ENCODE data around the gene CD300C. TPM values are rescaled to one million over a fixed set of nuclear protein-coding genes. Genes with fewer than 3 reads are reported as not detected.
A peak's percentile ranks its signal among the peaks of the same experiment; 100 is the strongest.

Gene CD300C
- total RNA-seq, 1 donor from 2014 or later = 0.27 TPM

DNA sequence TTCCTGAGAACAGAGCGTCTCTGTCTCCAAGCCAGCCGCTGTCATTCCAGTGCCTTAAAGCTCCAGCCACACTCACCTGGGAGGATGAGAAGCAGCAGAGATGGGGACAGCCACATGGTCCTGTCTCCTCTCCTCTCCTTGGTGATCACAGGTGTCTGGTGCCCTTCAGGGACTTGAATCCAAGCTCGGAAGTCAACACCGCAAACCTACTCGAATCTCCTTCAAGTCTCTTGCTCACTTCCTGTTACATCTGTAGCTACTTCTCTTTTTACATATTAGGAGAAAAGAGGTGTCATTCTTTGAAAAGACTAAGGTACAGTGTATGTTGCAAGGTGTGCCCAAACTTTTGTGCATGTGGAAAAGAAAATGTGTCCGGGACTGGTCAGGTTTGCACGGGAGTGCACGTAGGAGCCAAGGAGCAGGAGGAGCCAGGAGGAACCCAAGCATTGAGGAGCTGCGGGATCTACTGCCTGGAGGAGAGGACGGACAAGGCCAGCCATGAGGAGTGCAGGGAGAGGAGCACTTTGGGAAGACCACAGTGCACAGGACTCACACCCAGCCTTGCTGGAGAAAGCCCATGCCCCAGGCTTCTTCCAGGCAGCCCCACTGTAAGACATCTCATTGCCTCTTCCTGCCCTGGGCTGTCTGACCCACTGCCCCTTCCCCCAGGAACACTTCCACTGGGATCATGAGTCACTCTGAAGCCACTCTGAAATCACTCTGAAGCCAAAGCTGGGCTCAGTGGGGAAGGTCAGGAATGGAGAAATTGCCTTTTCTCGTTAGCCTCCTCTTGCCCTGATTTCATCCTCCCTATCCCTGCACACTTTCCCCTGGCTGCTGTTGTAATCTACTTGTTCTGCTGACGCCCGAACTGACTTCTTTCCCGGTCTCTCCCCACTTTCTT is 46.4 kb upstream of the CD300C start, which contains the start of gene CD300LD:
CD300LD (minus strand) TSS at position 197 of the 904 bp plus-strand sequence; CDS start at position 116, 81 bp downstream.
- Histone ChIP-seq H3K36me3 (ENCODE audit: insufficient read depth, low read length) (no peaks in the 10 kb centered on the region), H3K4me1 (ENCODE audit: insufficient read depth, low read length) (no peaks in the 10 kb centered on the region), H3K9ac (ENCODE audit: low read length) (no peak within 1 kb of the TSS), H3K4me3 (ENCODE audit: insufficient read depth, low read depth, low read length) (no peak within 1 kb of the TSS), H3K9me3 (ENCODE audit: insufficient read depth, low read depth, low read length) (no peaks in the 10 kb centered on the region), H3K4me2 (ENCODE audit: low read length) (no peak within 1 kb of the TSS), H2AFZ (ENCODE audit: low read depth, low read length) (no peak within 1 kb of the TSS), H3K27me3 (ENCODE audit: insufficient read depth, low read length) (no peaks in the 10 kb centered on the region), H3K79me2 (ENCODE audit: insufficient read depth, low read length) (no peaks in the 10 kb centered on the region), H4K20me1 (ENCODE audit: insufficient read depth, low read length) (no peaks in the 10 kb centered on the region), H3K27ac (ENCODE audit: low read depth, low read length) (no peak within 1 kb of the TSS)
- peak within 1 kb of the TSS; percentile 54 for H3K27ac Mint-ChIP-seq (ENCODE audit: unreplicated experiment)
- H3K4me3 Mint-ChIP-seq (ENCODE audit: unreplicated experiment) = peak within 1 kb of the TSS; percentile 11
- H3K4me1 Mint-ChIP-seq (ENCODE audit: low read depth, unreplicated experiment) = peaks cover 10% of the 10 kb centered on the region
- peaks cover 12% of the 10 kb centered on the region for H3K9me3 Mint-ChIP-seq (ENCODE audit: unreplicated experiment)
- H3K27me3 Mint-ChIP-seq (ENCODE audit: low read depth, unreplicated experiment) = peaks cover 42% of the 10 kb centered on the region
- TF ChIP-seq EZH2 (IDR thresholded peaks at IDR 0.05; ENCODE audit: insufficient read depth, low read length) = no peak
- TF ChIP-seq, protein P1, sequence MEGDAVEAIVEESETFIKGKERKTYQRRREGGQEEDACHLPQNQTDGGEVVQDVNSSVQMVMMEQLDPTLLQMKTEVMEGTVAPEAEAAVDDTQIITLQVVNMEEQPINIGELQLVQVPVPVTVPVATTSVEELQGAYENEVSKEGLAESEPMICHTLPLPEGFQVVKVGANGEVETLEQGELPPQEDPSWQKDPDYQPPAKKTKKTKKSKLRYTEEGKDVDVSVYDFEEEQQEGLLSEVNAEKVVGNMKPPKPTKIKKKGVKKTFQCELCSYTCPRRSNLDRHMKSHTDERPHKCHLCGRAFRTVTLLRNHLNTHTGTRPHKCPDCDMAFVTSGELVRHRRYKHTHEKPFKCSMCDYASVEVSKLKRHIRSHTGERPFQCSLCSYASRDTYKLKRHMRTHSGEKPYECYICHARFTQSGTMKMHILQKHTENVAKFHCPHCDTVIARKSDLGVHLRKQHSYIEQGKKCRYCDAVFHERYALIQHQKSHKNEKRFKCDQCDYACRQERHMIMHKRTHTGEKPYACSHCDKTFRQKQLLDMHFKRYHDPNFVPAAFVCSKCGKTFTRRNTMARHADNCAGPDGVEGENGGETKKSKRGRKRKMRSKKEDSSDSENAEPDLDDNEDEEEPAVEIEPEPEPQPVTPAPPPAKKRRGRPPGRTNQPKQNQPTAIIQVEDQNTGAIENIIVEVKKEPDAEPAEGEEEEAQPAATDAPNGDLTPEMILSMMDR (IDR thresholded peaks at IDR 0.05; ENCODE audit: insufficient read depth, low read depth, low read length) = no peak
- no peak for DNase-seq (ENCODE audit: low read depth)
- FAIRE-seq = no peak
- no peaks in the 10 kb centered on the region for H3K36me3 Mint-ChIP-seq (ENCODE audit: low read depth, unreplicated experiment)

DNA sequence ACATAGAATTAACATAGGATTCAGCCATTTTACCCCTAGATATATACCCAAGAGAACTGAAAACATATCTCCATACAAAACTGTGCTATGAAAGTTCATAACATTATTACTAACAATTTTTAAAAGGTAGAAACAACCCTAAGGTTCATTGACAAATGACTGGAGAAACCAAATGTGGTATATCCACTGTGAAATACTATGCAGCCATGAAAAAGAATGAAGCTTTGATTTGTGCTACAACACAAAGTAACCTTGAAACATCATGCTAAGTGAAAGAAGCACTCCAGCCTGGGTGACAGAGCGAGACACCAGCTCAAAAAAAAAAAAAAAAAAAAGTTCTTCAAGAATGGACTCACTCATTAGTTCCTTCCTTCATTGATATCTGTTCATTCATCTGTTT is 45.6 kb upstream of the CD300C start:
- Histone ChIP-seq H3K9ac (ENCODE audit: low read length) (no peak overlapping the region), H3K4me1 (ENCODE audit: insufficient read depth, low read length) (no peaks in the 10 kb centered on the region), H3K27me3 (ENCODE audit: insufficient read depth, low read length) (no peaks in the 10 kb centered on the region), H3K36me3 (ENCODE audit: insufficient read depth, low read length) (no peaks in the 10 kb centered on the region), H3K27ac (ENCODE audit: low read depth, low read length) (no peak overlapping the region), H3K4me3 (ENCODE audit: insufficient read depth, low read depth, low read length) (no peak overlapping the region), H2AFZ (ENCODE audit: low read depth, low read length) (no peak overlapping the region), H3K4me2 (ENCODE audit: low read length) (no peak overlapping the region), H3K79me2 (ENCODE audit: insufficient read depth, low read length) (no peaks in the 10 kb centered on the region), H4K20me1 (ENCODE audit: insufficient read depth, low read length) (no peaks in the 10 kb centered on the region), H3K9me3 (ENCODE audit: insufficient read depth, low read depth, low read length) (no peaks in the 10 kb centered on the region)
- Mint-ChIP-seq H3K27ac (ENCODE audit: unreplicated experiment) (no peak overlapping the region), H3K4me3 (ENCODE audit: unreplicated experiment) (no peak overlapping the region), H3K9me3 (ENCODE audit: unreplicated experiment) (peaks cover 12% of the 10 kb centered on the region), H3K27me3 (ENCODE audit: low read depth, unreplicated experiment) (peaks cover 33% of the 10 kb centered on the region), H3K36me3 (ENCODE audit: low read depth, unreplicated experiment) (no peaks in the 10 kb centered on the region), H3K4me1 (ENCODE audit: low read depth, unreplicated experiment) (peaks cover 10% of the 10 kb centered on the region)
- no peak for DNase-seq (ENCODE audit: low read depth)
- TF ChIP-seq EZH2 (IDR thresholded peaks at IDR 0.05; ENCODE audit: insufficient read depth, low read length) = no peak
- TF ChIP-seq, protein P1 (IDR thresholded peaks at IDR 0.05; ENCODE audit: insufficient read depth, low read depth, low read length) = no peak
- no peak for FAIRE-seq

DNA sequence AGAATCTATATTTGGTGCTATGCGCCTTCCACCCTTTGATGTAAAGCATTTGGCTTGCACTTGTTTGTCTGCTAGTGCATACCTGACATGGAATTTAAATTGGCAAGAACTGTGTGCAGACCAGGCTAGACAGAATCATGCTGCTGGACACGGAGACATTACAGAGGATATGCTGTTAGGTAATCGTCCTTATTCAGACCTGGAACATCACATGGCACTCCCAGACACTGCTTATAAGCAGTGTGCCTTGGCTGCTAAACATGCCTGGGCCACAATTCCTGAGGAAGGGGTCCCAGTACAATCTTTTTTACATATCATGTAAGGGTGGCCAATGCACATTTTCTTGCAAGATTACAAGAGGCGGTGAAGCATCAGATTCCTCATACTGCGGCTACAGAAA is 39.8 kb upstream of the CD300C start:
- TF ChIP-seq, protein P1 (IDR thresholded peaks at IDR 0.05; ENCODE audit: insufficient read depth, low read depth, low read length) = no peak
- TF ChIP-seq EZH2 (IDR thresholded peaks at IDR 0.05; ENCODE audit: insufficient read depth, low read length) = no peak
- FAIRE-seq = no peak
- Histone ChIP-seq H2AFZ (ENCODE audit: low read depth, low read length) (no peak overlapping the region), H4K20me1 (ENCODE audit: insufficient read depth, low read length) (no peaks in the 10 kb centered on the region), H3K36me3 (ENCODE audit: insufficient read depth, low read length) (no peaks in the 10 kb centered on the region), H3K4me3 (ENCODE audit: insufficient read depth, low read depth, low read length) (no peak overlapping the region), H3K4me1 (ENCODE audit: insufficient read depth, low read length) (no peaks in the 10 kb centered on the region), H3K79me2 (ENCODE audit: insufficient read depth, low read length) (no peaks in the 10 kb centered on the region), H3K9ac (ENCODE audit: low read length) (no peak overlapping the region), H3K4me2 (ENCODE audit: low read length) (no peak overlapping the region), H3K27ac (ENCODE audit: low read depth, low read length) (no peak overlapping the region), H3K9me3 (ENCODE audit: insufficient read depth, low read depth, low read length) (peaks cover 2% of the 10 kb centered on the region), H3K27me3 (ENCODE audit: insufficient read depth, low read length) (no peaks in the 10 kb centered on the region)
- Mint-ChIP-seq H3K36me3 (ENCODE audit: low read depth, unreplicated experiment) (no peaks in the 10 kb centered on the region), H3K4me3 (ENCODE audit: unreplicated experiment) (no peak overlapping the region), H3K27me3 (ENCODE audit: low read depth, unreplicated experiment) (peaks cover 22% of the 10 kb centered on the region), H3K27ac (ENCODE audit: unreplicated experiment) (no peak overlapping the region), H3K9me3 (ENCODE audit: unreplicated experiment) (peaks cover 16% of the 10 kb centered on the region), H3K4me1 (ENCODE audit: low read depth, unreplicated experiment) (no peaks in the 10 kb centered on the region)
- no peak for DNase-seq (ENCODE audit: low read depth)

All from astrocyte (in vitro differentiated cells and primary cell).